CD14-positive monocyte (primary cell): ENCODE measurements around the gene PMFBP1. TPM values are rescaled to one million over a fixed set of nuclear protein-coding genes. Genes with fewer than 3 reads are reported as not detected.

Source experiments
- DNase-seq, 3 donors: peaks; one replicate each; pipeline ENCODE4 v3.0.0-alpha.2; 2011 to 2022
- H2AFZ ChIP-seq: 2 replicates; pipeline ENCODE4 v1.6.0; 2012; ENCODE audit warnings: mild to moderate bottlenecking, low read depth, low read length, inconsistent platforms; ENCODE audit not compliant: insufficient read depth, poor library complexity, severe bottlenecking
- H3K27ac ChIP-seq, 2 donors: 1 replicate in 1 of 2; 2 replicates in 1 of 2; pipeline ENCODE4 v1.5.1; 2012 to 2013; ENCODE audit warnings: low read length in 2 of 2, control low read depth in 1 of 2, inconsistent platforms in 1 of 2, low read depth in 1 of 2, mild to moderate bottlenecking in 1 of 2
- H3K27me3 ChIP-seq, 2 donors: one replicate each; pipeline versions ENCODE4 v1.6.0 to v1.6.1; 2011 to 2013; ENCODE audit warnings: low read length in 2 of 2; ENCODE audit not compliant: control insufficient read depth in 2 of 2, insufficient read depth in 2 of 2
- H3K36me3 ChIP-seq, 2 donors: replicated peaks in 1 of 2; 1 replicate in 1 of 2; 2 replicates in 1 of 2; pipeline versions ENCODE4 v1.5.1 to v1.6.1; 2012 to 2013; ENCODE audit warnings: low read length in 2 of 2, control low read depth in 1 of 2, inconsistent platforms in 1 of 2, mild to moderate bottlenecking in 1 of 2; ENCODE audit not compliant: insufficient read depth in 2 of 2, control insufficient read depth in 1 of 2
- H3K4me1 ChIP-seq, 2 donors: 1 replicate in 1 of 2; 2 replicates in 1 of 2; pipeline versions ENCODE4 v1.5.1 to v1.6.1; 2012 to 2013; ENCODE audit warnings: low read length in 2 of 2, control low read depth in 1 of 2, inconsistent platforms in 1 of 2, mild to moderate bottlenecking in 1 of 2, moderate library complexity in 1 of 2; ENCODE audit not compliant: insufficient read depth in 2 of 2, control insufficient read depth in 1 of 2
- H3K4me2 ChIP-seq: replicated peaks from 2 replicates; pipeline ENCODE3; 2012; ENCODE audit warnings: low read length, moderate library complexity, mild to moderate bottlenecking; ENCODE audit not compliant: poor library complexity, severe bottlenecking; ENCODE audit errors: extremely low read depth
- H3K4me3 ChIP-seq, 3 experiments: fragments of 200-600 bp in 1 of 3; sonication (generic) in 1 of 3; replicated peaks in 1 of 3; 1 replicate in 2 of 3; 2 replicates in 1 of 3; pipeline ENCODE4 v1.5.1; 2011 to 2013; ENCODE audit warnings: low read length in 3 of 3, mild to moderate bottlenecking in 3 of 3, control low read depth in 2 of 3, low read depth in 2 of 3, inconsistent platforms in 1 of 3, moderate library complexity in 1 of 3
- H3K79me2 ChIP-seq: 2 replicates; pipeline ENCODE4 v1.6.0; 2012; ENCODE audit warnings: mild to moderate bottlenecking, control low read depth, inconsistent platforms, low read length, moderate library complexity; ENCODE audit not compliant: insufficient read depth
- H3K9ac ChIP-seq: 2 replicates; pipeline ENCODE4 v1.6.0; 2017; ENCODE audit warnings: low read length, mild to moderate bottlenecking; ENCODE audit not compliant: insufficient read depth, poor library complexity, severe bottlenecking
- H3K9me3 ChIP-seq, 2 donors: replicated peaks in 1 of 2; 1 replicate in 1 of 2; 2 replicates in 1 of 2; pipeline versions ENCODE4 v1.5.1 to v1.6.1; 2012 to 2013; ENCODE audit warnings: low read length in 2 of 2, control low read depth in 1 of 2; ENCODE audit not compliant: control insufficient read depth in 1 of 2, insufficient read depth in 1 of 2
- H4K20me1 ChIP-seq: 2 replicates; pipeline ENCODE4 v1.6.0; 2012; ENCODE audit warnings: mild to moderate bottlenecking, low read length, control low read depth, moderate library complexity; ENCODE audit not compliant: insufficient read depth
- H3K27ac Mint-ChIP-seq, 7 donors: one replicate each; pipeline ENCODE4 v1.8.0; 2020; ENCODE audit warnings: mild to moderate bottlenecking in 7 of 7, mixed read lengths in 7 of 7, moderate library complexity in 6 of 7, inconsistent platforms in 2 of 7
- H3K27me3 Mint-ChIP-seq, 3 donors: one replicate each; pipeline ENCODE4 v1.8.0; 2021 to 2022; ENCODE audit warnings: low read depth in 3 of 3, mild to moderate bottlenecking in 3 of 3, mixed read lengths in 3 of 3, moderate library complexity in 3 of 3, inconsistent platforms in 1 of 3
- H3K36me3 Mint-ChIP-seq, 2 donors: one replicate each; pipeline ENCODE4 v1.8.0; 2020; ENCODE audit warnings: mixed read lengths in 2 of 2, inconsistent platforms in 1 of 2, mild to moderate bottlenecking in 1 of 2
- H3K4me1 Mint-ChIP-seq: one replicate; pipeline ENCODE4 v1.8.0; 2020; ENCODE audit warnings: mild to moderate bottlenecking, mixed read lengths
- H3K4me3 Mint-ChIP-seq, 2 donors: one replicate each; pipeline ENCODE4 v1.8.0; 2020; ENCODE audit warnings: mild to moderate bottlenecking in 2 of 2, mixed read lengths in 2 of 2, moderate library complexity in 1 of 2
- H3K9me3 Mint-ChIP-seq, 7 donors: one replicate each; pipeline ENCODE4 v1.8.0; 2020 to 2022; ENCODE audit warnings: mixed read lengths in 7 of 7, mild to moderate bottlenecking in 6 of 7, moderate library complexity in 6 of 7, inconsistent platforms in 2 of 7
- CTCF ChIP-seq: fragments of 200-600 bp; IDR thresholded peaks from one replicate; pipeline ENCODE4 v1.8.0; 2022; ENCODE audit warnings: antibody characterized with exemption, mild to moderate bottlenecking
- WGBS: methylation state at CpG from one replicate; pipeline ENCODE4 v1.1.5; 2013; ENCODE audit warnings: missing lambda C conversion rate; ENCODE audit not compliant: insufficient coverage; 5-methylcytosine and 5-hydroxymethylcytosine counted together
- intact Hi-C, 2 donors: fragments of 100-400 bp; cut with micrococcal nuclease; formaldehyde crosslinking; loops; one replicate each; pipeline versions ENCODE4 v1.15.0 to v1.15.1; 2023
- polyA plus RNA-seq, 3 donors: library from polyadenylated mRNA; depleted of rRNA in 1 of 3; unstranded in 2 of 3; stranded (reverse) in 1 of 3; fragments of 300-500 nt in 2 of 3; fragments of >200 nt in 1 of 3; fragmentation: Illumina TruSeq in 2 of 3; gene quantifications; 1 replicate in 2 of 3; 2 replicates in 1 of 3; pipeline ENCODE4 v1.2.3, GENCODE V29; 2012 to 2021

PMFBP1 gene
- polyA plus RNA-seq, 3 donors = 0.15 to 0.87 (median 0.18) TPM

GRCh38 chr16:72101195-72101594, 70.8 kb downstream of the PMFBP1 start:
- Histone ChIP-seq H3K27ac (no peak overlapping the region), H3K4me2 (no peak overlapping the region), H4K20me1 (peaks cover 19% of the 10 kb centered on the region), H3K4me3 (no peak overlapping the region), H3K9ac (no peak overlapping the region), H3K9me3 (no peaks in the 10 kb centered on the region), H3K79me2 (peaks cover 9% of the 10 kb centered on the region), H3K4me1 (no peaks in the 10 kb centered on the region), H3K27me3 (no peaks in the 10 kb centered on the region), H3K36me3 (peaks cover 99 to 100% of the 10 kb centered on the region in 2 donors), H2AFZ (no peak overlapping the region)
- DNase-seq = no peak
- Mint-ChIP-seq H3K36me3 (peaks cover 95 to 98% of the 10 kb centered on the region in 2 donors), H3K27ac (peak overlapping the region in 1 of 7 donors; percentile 11), H3K27me3 (peaks cover 0 to 2% (median 0%) of the 10 kb centered on the region in 3 donors), H3K9me3 (no peaks in the 10 kb centered on the region), H3K4me1 (no peaks in the 10 kb centered on the region), H3K4me3 (no peak overlapping the region)
- intact Hi-C loops = no loop called here
- 97% methylated on average over 5 of the region's 10 CpGs for WGBS
- TF ChIP-seq CTCF = no peak

- Histone ChIP-seq H3K9ac (no peak overlapping the region), H3K9me3 (no peaks in the 10 kb centered on the region), H3K4me2 (no peak overlapping the region), H3K4me1 (peaks cover 9 to 11% of the 10 kb centered on the region in 2 donors), H3K36me3 (peaks cover 85 to 89% of the 10 kb centered on the region in 2 donors), H4K20me1 (peaks cover 19% of the 10 kb centered on the region), H3K4me3 (no peak overlapping the region), H3K27me3 (no peaks in the 10 kb centered on the region), H3K79me2 (peaks cover 26% of the 10 kb centered on the region), H2AFZ (no peak overlapping the region), H3K27ac (peak overlapping the region in 1 of 2 donors; percentile 28)
- peak; percentile 73 for TF ChIP-seq CTCF
- intact Hi-C loops = loop anchor here (5.0 to 10.0 kb wide), 2 partner anchors 92 to 205 kb away; partner anchors contain the start of genes DHODH (in 1 of the 2) and IST1 (in 1 of the 2)
- H3K27me3 Mint-ChIP-seq = peaks cover 0 to 2% (median 0%) of the 10 kb centered on the region in 3 donors
- H3K9me3 Mint-ChIP-seq = no peaks in the 10 kb centered on the region
- H3K4me3 Mint-ChIP-seq = no peak overlapping the region
- H3K4me1 Mint-ChIP-seq = peaks cover 10% of the 10 kb centered on the region
- WGBS = 91% methylated on average over 10 of the region's 12 CpGs
- peak overlapping the region in 2 of 7 donors; percentile 41 to 58 for H3K27ac Mint-ChIP-seq
- H3K36me3 Mint-ChIP-seq = peaks cover 83 to 86% of the 10 kb centered on the region in 2 donors
- DNase-seq = peak; percentile 39 to 59 (median 54)
Observed at GRCh38 chr16:72099377-72099818, 72.6 kb downstream of the PMFBP1 start.
